HUDEP-2 (cell line): ENCODE measurements around the gene MED16.

Experiments used
- DNase-seq, 76 experiments: peaks; one replicate each; lab custom pipeline; 2025; ENCODE audit not compliant: unreplicated experiment in 76 of 76; lab: John Stamatoyannopoulos, UW

The MED16 gene

DNA sequence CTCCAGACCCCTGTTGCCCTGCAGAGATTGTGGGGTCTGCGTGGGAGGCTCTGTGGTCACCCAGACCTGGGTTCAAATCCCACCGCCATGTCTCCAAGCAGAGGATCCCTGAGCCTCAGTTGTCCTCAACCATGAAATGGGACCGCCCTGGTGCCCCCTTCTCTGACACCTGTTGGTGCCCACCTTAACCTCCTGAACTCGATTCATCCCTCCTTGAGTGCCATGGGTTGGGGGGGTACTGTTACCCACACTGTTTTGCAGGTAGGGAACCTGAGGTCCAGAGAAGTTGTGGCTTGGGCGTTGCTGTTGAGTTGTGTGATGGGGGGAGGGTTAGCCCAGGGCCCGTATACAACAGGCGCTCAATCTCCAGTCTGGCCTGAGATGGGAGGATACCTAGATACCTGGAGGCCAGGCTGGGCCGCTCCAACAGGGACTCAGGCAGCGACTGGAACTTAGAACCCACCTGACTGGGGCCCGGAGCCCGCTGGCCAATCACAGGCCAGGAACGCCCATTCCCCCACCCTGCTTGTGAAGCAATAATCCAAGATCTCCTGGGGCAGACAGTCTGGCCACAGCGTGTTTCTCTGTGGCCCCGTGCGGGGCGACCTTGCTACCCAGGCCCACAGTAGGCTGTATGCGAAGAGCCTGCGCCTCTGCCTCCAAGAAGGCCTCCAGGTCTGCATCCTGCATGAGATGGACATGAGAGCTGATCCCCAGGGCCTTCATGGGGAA is 35.6 kb upstream of the MED16 start:
- no peak for DNase-seq

DNA sequence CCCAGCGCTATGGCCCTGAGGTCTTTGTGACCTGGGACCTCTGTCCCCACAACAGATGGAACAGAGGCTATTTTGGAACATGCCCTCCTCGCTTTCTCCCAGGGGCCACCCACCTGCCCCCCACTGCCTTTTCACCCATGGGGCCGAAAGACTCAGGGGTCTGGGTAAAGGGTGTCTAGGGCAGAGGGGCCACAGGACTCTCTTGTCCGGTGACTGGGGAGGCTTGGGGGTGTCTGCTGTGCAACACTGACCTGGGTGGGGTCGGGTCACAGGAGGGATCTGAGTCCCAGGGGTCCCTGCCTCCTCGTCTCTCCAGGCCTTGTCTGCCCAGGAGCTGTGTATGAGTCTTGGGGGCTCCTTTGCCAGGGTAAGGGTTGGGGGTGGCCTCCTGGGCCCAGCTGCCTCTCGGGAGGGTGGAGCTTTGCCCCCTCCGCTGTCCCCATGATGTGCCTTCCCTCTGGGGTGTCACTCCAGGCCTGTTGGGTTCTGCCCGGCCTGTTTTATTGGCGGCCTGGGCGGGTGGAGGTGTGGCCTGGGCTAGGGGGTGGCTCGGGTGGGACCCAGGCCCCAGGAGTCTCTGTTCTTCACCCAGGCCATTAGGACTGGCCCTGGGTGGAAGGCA is 34.9 kb upstream of the MED16 start:
- DNase-seq, result no peak

DNA sequence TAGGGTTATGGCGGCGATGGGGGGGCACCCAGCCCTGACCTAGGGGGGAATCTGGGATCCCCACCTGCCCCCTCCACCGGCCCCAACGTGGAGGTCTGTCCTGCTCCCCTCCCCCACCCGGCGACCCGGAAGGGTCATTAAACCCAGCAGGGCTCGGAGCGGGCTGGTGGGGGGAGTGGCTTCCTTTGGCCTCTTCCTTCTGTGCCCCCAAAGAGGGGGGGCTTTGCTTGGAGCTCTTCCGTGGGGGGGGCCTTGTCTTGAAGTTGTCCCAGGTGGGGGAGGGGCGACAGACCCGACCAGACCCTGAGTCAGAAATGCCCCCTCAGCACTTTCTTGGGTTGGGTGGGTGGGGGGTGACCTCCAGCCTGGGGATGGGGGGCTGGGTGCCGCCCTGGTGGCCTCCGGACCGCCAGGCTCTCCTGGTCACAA is 34.4 kb upstream of the MED16 start:
- DNase-seq, result no peak

DNA sequence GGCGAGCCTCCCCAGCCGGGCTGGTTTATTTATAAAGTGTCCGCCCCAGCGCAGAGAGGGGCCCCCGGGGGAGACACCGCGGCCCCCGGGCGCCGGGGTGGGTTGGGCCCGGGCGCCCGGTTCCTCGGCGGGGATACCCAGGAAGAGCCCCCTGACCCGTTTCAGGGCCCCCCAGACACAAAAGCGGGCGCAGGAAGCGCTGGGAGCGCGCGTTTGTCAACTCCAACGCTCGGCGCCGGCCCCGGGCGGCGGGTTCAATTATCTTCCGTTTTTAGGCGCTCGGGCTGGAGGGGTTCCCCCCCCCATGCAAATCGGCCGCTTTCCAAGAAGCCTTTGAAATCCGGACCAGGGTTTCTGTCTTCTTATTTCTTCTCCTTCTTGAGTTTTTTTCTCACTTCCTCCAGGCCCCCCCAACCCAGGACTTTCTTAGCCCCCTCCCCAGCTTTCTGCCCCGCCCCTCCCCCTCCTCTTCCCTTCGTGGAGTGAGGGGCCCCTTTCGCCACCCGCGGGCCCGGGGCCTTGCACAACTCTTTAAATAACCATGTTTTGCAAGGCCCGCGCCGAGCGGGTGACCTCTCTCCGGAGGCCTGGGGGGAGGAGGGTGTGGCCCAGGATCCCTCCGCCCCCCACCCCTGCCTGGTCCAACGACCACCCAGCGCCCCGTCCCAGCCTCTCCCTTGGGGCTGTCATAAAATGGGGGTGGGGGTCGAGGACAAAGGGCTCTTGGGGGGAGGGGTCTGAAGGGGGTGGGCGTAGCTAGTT is 33.8 kb upstream of the MED16 start:
- peak in 53 of 76 experiments; percentile 7 to 73 (median 55) for DNase-seq

DNA sequence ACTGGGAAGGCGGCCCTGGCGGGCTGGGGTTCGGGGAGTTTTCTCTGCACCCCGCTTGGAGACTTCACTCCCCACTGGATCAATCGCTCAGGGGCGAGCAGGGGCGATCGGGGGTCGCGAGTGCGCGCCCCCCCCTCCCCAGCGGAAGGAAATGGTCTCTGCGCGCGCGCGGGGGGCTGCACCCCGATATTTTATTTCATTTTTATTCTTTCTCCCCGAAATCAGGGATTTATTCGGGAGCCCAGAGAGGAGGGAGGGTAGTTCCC is 33.3 kb upstream of the MED16 start:
- no peak for DNase-seq

DNA sequence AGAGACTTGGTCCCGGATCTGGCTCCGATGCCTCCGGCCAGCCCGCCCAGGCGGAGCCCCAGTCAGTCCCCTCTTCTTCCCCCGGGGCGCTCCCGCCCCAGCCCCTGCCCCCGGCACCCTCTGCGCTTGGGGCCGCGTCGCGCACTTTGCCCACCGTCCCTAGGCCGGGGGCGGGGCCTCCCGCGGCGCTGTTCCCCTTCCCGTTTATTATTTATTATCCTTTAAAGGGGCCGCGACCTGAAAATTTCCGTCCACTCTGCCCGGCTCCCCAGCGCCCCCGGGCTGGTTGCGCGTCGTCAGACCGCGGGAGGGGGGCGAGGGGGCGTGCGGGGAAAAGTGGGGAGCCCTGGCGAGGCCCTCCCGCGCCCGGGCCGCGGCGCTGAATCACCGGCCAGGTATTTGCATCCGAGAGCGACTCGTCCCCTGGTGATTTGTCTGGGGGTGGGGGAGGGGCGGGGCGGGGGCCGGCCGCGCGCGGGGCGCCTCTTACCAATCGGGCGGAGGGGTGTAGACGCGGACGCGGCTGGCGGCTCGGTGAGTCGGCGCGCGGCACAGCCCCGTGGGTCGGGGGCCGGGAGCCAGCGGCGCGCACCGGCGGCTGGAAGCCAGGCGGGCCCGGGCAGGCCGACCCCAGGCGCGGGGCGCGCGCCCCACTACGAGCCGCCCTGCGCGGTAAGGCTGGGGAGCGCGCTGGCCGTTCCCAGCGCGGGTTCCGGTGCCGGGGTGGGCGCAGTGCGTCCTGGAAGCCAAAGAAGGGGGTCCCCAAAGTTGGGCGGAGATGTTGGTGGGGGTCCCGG is 32.7 kb upstream of the MED16 start, which contains the start of gene ARID3A:
TSS of gene ARID3A (plus strand) at position 510 of the 797 bp plus-strand sequence. CDS start 3,494 bp downstream, outside the sequence.
- DNase-seq, result peak in 62 of 76 experiments; percentile 33 to 94 (median 75)

DNA sequence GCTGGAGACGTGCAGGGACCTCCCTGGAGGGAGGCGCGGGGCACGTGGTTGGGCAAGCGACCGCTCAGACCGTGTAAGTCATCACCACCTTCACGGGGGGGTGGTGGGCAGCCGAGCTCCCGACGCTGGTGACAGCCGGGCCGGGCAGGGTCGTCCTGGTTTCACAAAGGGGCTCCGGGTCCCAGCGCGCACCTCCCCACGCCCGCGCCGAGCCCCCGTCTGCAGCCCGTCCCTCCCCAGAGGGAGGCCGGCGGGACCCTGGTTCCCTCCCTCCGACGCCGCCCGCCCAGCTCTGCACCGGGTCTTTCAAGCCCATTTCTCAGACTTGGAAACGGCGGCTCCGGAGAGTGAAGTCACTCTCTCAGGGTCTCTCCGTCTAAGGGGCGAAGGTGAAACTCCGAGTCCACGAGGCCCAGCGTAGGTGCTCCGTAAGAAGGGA is 32.1 kb upstream of the MED16 start:
- DNase-seq, result peak in 44 of 76 experiments; percentile 39 to 91 (median 75)

DNA sequence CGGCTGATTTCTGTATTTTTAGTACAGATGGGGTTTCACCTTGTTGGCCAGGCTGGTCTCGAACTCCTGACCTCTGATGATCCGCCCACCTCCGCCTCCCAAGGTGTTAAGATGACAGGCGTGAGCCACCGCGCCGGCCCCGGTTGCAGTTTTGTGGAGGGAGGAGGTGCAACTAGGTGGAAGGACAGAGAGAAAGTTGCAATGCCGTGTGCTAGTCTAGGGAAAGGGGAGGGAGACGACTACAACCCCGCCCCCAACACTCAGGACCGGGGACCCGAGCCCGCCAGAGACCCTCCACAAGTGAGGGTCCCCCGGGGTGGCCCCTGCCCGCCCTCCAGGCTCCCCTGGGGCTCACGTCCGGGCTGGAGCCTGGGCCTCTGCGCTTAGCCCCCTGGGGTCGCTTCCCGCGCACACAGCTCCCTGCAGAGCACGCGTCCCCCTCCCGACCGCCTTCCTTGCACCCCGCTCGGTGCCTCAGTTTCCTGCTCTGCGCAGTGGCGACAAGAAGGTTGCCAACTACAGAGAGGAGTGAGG is 31.6 kb upstream of the MED16 start:
- DNase-seq, result peak in 5 of 76 experiments; percentile 23 to 45 (median 26)

DNA sequence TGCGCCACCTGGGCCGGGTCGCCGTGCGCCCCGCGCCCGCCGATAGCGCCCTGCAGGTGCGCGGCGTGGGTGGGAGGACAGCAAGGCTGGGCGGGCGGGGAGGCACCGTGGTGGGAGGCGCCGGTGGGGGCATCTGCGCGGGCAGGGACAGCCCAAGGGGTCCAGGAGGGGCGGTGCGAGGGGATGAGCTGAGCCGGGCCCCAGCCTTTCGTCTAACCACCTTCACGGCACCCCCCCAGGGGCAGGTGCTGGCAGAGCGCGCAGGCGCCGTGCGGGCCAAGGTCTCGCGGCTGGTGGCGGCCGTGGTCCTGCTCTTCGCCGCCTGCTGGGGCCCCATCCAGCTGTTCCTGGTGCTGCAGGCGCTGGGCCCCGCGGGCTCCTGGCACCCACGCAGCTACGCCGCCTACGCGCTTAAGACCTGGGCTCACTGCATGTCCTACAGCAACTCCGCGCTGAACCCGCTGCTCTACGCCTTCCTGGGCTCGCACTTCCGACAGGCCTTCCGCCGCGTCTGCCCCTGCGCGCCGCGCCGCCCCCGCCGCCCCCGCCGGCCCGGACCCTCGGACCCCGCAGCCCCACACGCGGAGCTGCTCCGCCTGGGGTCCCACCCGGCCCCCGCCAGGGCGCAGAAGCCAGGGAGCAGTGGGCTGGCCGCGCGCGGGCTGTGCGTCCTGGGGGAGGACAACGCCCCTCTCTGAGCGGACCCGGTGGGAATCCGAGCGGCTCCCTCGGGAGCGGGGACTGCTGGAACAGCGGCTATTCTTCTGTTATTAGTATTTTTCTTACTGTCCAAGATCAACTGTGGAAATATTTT is 27.3 kb upstream of the MED16 start:
- peak in 48 of 76 experiments; percentile 18 to 78 (median 44) for DNase-seq

DNA sequence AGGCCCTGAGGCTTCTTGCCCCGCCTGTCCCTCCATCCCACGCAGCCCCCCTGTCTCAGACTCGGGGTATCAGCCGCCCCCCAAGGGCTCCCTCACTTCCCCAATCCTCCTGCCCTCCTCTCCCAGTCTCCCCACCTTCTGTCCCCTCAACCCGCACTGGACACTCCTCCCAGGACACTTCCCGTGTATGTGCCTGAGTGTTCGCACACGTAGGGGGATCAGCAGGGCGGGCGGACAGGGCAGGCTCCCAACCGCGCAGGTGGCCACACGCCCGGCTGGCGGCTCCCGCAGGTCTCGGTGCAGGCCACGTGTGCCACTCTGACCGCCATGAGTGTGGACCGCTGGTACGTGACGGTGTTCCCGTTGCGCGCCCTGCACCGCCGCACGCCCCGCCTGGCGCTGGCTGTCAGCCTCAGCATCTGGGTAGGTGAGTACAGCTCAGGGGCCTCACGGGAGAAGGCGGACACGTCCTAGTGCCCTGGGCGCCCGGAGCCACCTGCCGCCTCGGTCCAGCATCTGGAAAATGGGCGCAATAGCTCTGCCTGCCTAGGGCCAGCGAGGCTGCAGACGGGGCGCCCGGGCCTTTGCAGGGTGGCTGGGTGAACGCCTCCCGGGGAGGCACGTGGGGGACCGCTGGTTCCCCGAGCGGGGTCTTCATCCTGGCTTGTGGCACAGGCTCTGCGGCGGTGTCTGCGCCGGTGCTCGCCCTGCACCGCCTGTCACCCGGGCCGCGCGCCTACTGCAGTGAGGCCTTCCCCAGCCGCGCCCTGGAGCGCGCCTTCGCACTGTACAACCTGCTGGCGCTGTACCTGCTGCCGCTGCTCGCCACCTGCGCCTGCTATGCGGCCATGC is 26.4 kb upstream of the MED16 start:
- DNase-seq, result no peak

DNA sequence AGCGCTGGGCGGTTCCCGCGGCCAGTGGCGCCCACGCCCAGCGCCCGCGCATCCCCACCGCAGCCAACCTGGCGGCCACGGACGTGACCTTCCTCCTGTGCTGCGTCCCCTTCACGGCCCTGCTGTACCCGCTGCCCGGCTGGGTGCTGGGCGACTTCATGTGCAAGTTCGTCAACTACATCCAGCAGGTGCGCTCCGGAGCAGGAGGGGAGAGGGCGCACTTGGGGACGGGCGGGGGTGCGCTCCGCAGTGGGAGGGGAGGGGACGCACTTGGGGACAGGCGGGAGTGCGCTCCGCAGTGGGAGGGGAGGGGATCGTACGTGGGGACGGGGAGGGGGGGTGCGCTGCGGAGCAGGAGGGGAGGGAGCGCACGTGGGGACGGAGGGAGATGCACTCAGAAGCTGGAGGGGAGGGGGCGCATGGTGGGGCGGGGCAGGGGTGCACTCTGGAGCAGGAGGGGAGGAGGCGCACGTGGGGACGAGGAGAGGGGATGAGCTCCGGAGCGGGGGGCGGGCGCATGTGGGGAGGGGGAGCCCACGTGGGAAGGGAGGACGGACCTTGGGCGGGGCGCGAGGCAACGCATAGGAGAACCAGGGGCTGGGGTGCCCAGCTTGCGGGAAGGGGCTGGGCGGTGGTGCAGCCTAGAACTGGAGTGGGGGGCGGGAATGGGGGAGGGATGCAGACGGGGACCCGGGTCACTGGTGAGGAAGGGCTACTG is 25.7 kb upstream of the MED16 start:
- no peak for DNase-seq

DNA sequence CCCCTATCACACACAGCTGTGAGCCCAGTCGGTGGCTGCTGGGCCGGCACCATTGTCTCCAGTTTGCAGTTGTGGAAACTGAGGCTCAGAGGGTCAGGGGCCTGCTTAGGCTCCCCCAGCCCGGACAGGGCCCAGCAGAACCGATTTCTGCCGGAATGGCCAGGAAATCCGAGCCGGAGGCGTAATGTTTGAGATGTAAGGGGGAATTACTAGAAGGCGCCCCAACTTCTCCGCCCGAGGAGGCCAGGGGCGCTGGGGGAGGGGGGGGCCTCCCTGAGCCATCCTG is 25.1 kb upstream of the MED16 start:
- no peak for DNase-seq

DNA sequence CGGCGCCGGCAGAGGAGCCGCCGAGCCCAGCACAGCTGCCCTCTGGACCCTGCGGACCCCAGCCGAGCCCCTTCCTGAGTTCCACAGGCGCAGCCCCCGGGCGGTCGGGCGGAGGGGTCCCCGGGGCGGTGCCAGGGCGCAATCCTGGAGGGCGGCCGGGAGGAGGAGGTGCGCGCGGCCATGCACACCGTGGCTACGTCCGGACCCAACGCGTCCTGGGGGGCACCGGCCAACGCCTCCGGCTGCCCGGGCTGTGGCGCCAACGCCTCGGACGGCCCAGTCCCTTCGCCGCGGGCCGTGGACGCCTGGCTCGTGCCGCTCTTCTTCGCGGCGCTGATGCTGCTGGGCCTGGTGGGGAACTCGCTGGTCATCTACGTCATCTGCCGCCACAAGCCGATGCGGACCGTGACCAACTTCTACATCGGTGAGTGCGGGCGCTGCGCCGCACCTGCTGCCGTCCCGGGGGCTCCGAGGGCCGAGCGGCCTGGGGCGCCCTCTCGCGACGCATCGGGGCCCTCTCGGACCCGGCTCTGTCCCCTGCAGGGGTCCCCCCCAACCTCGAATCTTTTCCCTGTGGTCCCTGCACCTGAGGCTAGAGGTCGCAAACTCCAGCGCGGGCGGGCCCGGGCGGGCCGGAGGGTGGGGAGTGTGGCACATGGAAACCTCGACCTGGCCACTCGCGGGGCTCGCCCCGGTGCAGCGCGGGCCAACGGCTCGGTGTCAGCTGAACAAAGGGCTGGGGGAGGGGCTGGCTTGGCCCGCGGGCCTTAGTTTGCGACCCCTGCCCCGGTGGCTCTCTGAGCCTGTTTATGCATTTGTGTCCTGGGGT is 24.6 kb upstream of the MED16 start, which contains the start of gene KISS1R:
TSS of gene KISS1R (plus strand) at position 11 of the 829 bp plus-strand sequence. CDS start at position 181, 170 bp downstream.
- peak in 35 of 76 experiments; percentile 10 to 77 (median 37) for DNase-seq

DNA sequence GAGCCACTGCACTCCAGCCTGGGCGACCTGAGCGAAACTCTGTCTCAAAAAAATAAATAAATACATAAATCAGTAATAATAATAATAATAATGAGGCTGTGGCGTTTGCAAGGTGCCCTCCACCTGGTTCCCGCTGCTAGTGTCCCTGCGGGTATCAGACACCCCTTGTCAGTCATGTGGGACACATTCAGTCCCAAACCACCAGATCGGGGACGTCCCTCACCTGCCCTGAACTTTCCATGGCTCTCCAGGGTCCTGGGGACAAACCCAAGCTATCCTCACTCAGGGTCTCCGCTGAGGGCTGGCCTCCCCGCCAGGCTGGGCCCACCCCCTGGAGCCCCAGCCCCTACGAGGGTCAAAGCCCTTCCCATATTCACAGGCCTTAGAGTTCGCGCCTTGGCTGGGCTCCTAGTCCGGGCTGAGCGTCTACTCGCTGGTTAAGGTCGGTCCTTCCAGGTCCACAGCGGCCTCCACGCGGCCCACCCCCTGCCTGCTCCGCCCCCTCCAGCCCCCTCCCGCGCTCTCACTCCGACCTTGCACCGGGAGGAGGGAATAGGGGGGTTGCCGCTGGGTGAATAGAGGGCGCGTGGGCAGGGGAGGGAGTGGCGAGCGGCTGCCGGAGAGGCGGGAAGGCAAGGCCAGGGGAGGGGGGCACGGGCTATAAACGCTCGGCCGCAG is 23.8 kb upstream of the MED16 start:
- peak in 38 of 76 experiments; percentile 11 to 76 (median 38) for DNase-seq

DNA sequence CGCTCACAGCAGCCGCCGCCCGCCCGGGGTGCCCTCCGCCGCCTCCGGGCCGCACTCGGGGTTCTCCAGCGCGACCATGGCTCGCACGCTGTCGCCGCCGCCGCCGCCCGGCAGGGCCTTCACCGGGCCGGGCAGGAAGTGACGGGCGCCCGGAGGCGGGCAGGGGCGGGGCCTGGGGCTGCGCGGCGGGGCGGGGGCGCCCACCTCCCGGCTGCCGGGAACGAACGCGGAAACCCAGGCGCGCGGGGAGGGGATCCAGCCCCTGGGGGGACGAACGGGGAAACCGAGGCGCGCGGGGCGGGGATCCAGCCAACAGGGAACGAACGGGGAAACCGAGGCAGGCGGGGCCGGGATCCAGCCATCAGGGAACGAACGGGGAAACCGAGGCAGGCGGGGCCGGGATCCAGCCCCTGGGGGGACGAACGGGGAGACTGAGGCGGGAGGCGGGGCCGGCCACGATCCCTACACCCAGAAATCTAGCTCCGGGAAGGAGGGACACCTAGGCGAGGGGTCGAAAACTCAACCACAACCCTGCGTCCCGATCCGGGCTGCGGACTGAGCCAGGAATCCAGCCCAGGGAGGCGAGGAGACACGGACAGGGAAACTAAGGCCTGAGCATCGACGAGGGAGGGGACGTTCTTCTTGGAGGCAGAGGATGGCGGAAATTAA is 20.2 kb upstream of the MED16 start, which contains the start of gene R3HDM4:
TSS of gene R3HDM4 (minus strand) at position 140 of the 669 bp plus-strand sequence. CDS start at position 78, 62 bp downstream.
- peak in 57 of 76 experiments; percentile 15 to 85 (median 65) for DNase-seq
